Esophagus squamous epithelium (tissue), 4 donors: ENCODE measurements around the gene FAM20C.
"Not testable (repeated sequence)": the region's sequence is repeated elsewhere in the genome, so short reads cannot be mapped to it uniquely, and the experiment has no call there.

Source experiments
- CTCF ChIP-seq, 6 experiments: fragments of 450-650 bp in 4 of 6; fragments of 200-600 bp in 2 of 6; sonication (generic) in 2 of 6; IDR thresholded peaks; one replicate each; pipeline ENCODE4 v1.5.1; 2016 to 2019; ENCODE audit warnings: antibody characterized with exemption in 6 of 6, mild to moderate bottlenecking in 4 of 6, moderate library complexity in 4 of 6
- POLR2A ChIP-seq, 4 donors: fragments of 450-650 bp; IDR thresholded peaks; one replicate each; pipeline ENCODE4 v1.6.1; 2017; ENCODE audit warnings: antibody characterized with exemption in 4 of 4, mild to moderate bottlenecking in 4 of 4, moderate library complexity in 3 of 4

- not testable (repeated sequence) for TF ChIP-seq CTCF, POLR2A (IDR thresholded peaks at IDR 0.05)
These were observed 9.9 kb upstream of the FAM20C start for GRCh38 chr7:182502-182901.
